GM23338 (cell line): Measurements from ENCODE around the gene RP2.
A peak's percentile ranks its signal among the peaks of the same experiment; 100 is the strongest.

Source experiments
- CTCF ChIP-seq, 2 experiments: fragments of 200-600 bp in 1 of 2; sonication (generic) in 1 of 2; conservative IDR thresholded peaks; 2 replicates each; pipeline versions ENCODE4 v1.5.1 to v1.6.1; 2016 to 2017; ENCODE audit warnings: antibody characterized with exemption in 2 of 2, low read depth in 2 of 2, mild to moderate bottlenecking in 2 of 2, moderate library complexity in 1 of 2
- POLR2AphosphoS5 ChIP-seq: IDR thresholded peaks from 2 replicates; pipeline ENCODE4 v1.6.1; 2016; ENCODE audit warnings: antibody characterized with exemption, low read depth
- REST ChIP-seq: IDR thresholded peaks from one replicate; pipeline ENCODE4 v1.6.1; 2018; ENCODE audit warnings: antibody characterized with exemption; ENCODE audit not compliant: unreplicated experiment

GRCh38 chrX:46903458-46904242 lies 66.8 kb downstream of the RP2 start:
- TF ChIP-seq POLR2AphosphoS5, result no peak
- TF ChIP-seq REST, result no peak
- peak; percentile 39 to 79 for TF ChIP-seq CTCF (conservative IDR thresholded peaks at IDR 0.05; ENCODE audit: low read depth in 2 of 2)
